COLO668 (cell line): ENCODE results near the gene CRIP2.

ENCODE experiments used
- DNase-seq: peaks from one replicate; lab custom pipeline; 2025; ENCODE audit not compliant: unreplicated experiment; lab: John Stamatoyannopoulos, UW

CRIP2 gene

GRCh38 chr14:105475269-105476096, 862 bp downstream of the CRIP2 start:
- peak; percentile 41 for DNase-seq

GRCh38 chr14:105476097-105476830, 1.6 kb downstream of the CRIP2 start:
- peak; percentile 45 for DNase-seq

- no peak for DNase-seq
Measured at GRCh38 chr14:105476831-105477659, 2.4 kb downstream of the CRIP2 start.

- peak; percentile 57 for DNase-seq
Measured at GRCh38 chr14:105477660-105478397, 3.2 kb downstream of the CRIP2 start.

- DNase-seq: no peak
Measured at GRCh38 chr14:105478398-105479251, 4.0 kb downstream of the CRIP2 start.

GRCh38 chr14:105479431-105480158, 5.0 kb downstream of the CRIP2 start:
- DNase-seq: peak; percentile 43

- no peak for DNase-seq
Measured at GRCh38 chr14:105480199-105480746, 5.7 kb downstream of the CRIP2 start.

- peak; percentile 97 for DNase-seq
Measured at GRCh38 chr14:105480807-105481801, 6.5 kb downstream of the CRIP2 start.

- peak; percentile 99 for DNase-seq
Measured at GRCh38 chr14:105481886-105482457, 7.4 kb downstream of the CRIP2 start.

GRCh38 chr14:105482486-105483110, 8.0 kb downstream of the CRIP2 start:
- DNase-seq: no peak

GRCh38 chr14:105483300-105484068, 8.9 kb downstream of the CRIP2 start:
- DNase-seq: no peak

- DNase-seq: peak; percentile 45
Measured at GRCh38 chr14:105484069-105484996, 9.7 kb downstream of the CRIP2 start.

GRCh38 chr14:105484997-105485393, 10.4 kb downstream of the CRIP2 start:
- DNase-seq: no peak

- DNase-seq: peak; percentile 74
Measured at GRCh38 chr14:105485739-105486162, 11.1 kb downstream of the CRIP2 start.
